SK-N-SH treated with all-trans-retinoic acid at 6 μM for 48 hours (cell line): ENCODE data around the gene ADGRA3.

Experiments used
- ATAC-seq: fragments of 200-7000 bp; cut with Tn5 transposase; 3 replicates; pipeline ENCODE4 v1.9.1; 2020; ENCODE audit warnings: mild to moderate bottlenecking, moderate library complexity
- ARNTL ChIP-seq: fragments of 450-650 bp; formaldehyde crosslinking; IDR thresholded peaks from 2 replicates; pipeline ENCODE4 v1.5.0; 2020; ENCODE audit warnings: low read depth, mild to moderate bottlenecking, moderate library complexity, borderline replicate concordance
- BACH2 ChIP-seq: fragments of 250-450 bp; sonication (Bioruptor Pico); IDR thresholded peaks from 2 replicates; pipeline ENCODE4 v1.9.0; 2021; ENCODE audit warnings: mild to moderate bottlenecking, borderline replicate concordance
- CSDC2 ChIP-seq: fragments of 250-450 bp; sonication (Bioruptor Pico); IDR thresholded peaks from 2 replicates; pipeline ENCODE4 v1.5.0; 2020; ENCODE audit warnings: mild to moderate bottlenecking, moderate library complexity
- ESRRG ChIP-seq: fragments of 250-450 bp; sonication (Bioruptor Pico); IDR thresholded peaks from 2 replicates; pipeline ENCODE4 v1.6.1; 2021; ENCODE audit warnings: mild to moderate bottlenecking
- GLIS3 ChIP-seq: fragments of 250-450 bp; sonication (Bioruptor Pico); IDR thresholded peaks from 2 replicates; pipeline ENCODE4 v1.5.0; 2020; ENCODE audit warnings: mild to moderate bottlenecking, moderate library complexity
- ISL1 ChIP-seq: fragments of 250-450 bp; sonication (Bioruptor Pico); IDR thresholded peaks from 2 replicates; pipeline ENCODE4 v2.1.2; 2022; ENCODE audit warnings: mild to moderate bottlenecking, moderate library complexity
- OSR1 ChIP-seq: fragments of 250-450 bp; sonication (Bioruptor Pico); IDR thresholded peaks from 2 replicates; pipeline ENCODE4 v1.8.0; 2022; ENCODE audit warnings: moderate library complexity, mild to moderate bottlenecking, inconsistent platforms
- PPARA ChIP-seq: fragments of 250-450 bp; sonication (Bioruptor Pico); IDR thresholded peaks from 2 replicates; pipeline ENCODE4 v1.5.0; 2020; ENCODE audit warnings: mild to moderate bottlenecking, borderline replicate concordance
- RARB ChIP-seq: fragments of 250-450 bp; sonication (Bioruptor Pico); IDR thresholded peaks from 2 replicates; pipeline ENCODE4 v1.8.0; 2021; ENCODE audit warnings: mild to moderate bottlenecking, moderate library complexity
- SNAI2 ChIP-seq: fragments of 250-450 bp; sonication (Bioruptor Pico); IDR thresholded peaks from 2 replicates; pipeline ENCODE4 v1.5.0; 2020; ENCODE audit warnings: mild to moderate bottlenecking, moderate library complexity
- TCF4 ChIP-seq: fragments of 250-450 bp; sonication (Bioruptor Pico); IDR thresholded peaks from 2 replicates; pipeline ENCODE4 v1.8.0; 2021; ENCODE audit warnings: mild to moderate bottlenecking, moderate library complexity, borderline replicate concordance
- TOX ChIP-seq: fragments of 250-450 bp; sonication (Bioruptor Pico); IDR thresholded peaks from 2 replicates; pipeline ENCODE4 v1.8.0; 2021; ENCODE audit warnings: mild to moderate bottlenecking, moderate library complexity, borderline replicate concordance
- ZC3H10 ChIP-seq: fragments of 250-450 bp; sonication (Bioruptor Pico); IDR thresholded peaks from 2 replicates; pipeline ENCODE4 v1.5.1; 2021; ENCODE audit warnings: mild to moderate bottlenecking, moderate library complexity
- ZFP3 ChIP-seq: fragments of 250-450 bp; sonication (Bioruptor Pico); IDR thresholded peaks from 2 replicates; pipeline ENCODE4 v1.5.0; 2020; ENCODE audit warnings: mild to moderate bottlenecking, moderate library complexity
- ZFP30 ChIP-seq: fragments of 450-650 bp; formaldehyde crosslinking; IDR thresholded peaks from 2 replicates; pipeline ENCODE4 v1.5.0; 2022; ENCODE audit warnings: mild to moderate bottlenecking, moderate library complexity
- ZNF70 ChIP-seq: fragments of 450-650 bp; formaldehyde crosslinking; IDR thresholded peaks from 2 replicates; pipeline ENCODE4 v1.5.0; 2020; ENCODE audit warnings: mild to moderate bottlenecking, moderate library complexity
- ZNF8 ChIP-seq: fragments of 450-650 bp; formaldehyde crosslinking; IDR thresholded peaks from 2 replicates; pipeline ENCODE4 v1.5.0; 2020; ENCODE audit warnings: mild to moderate bottlenecking, moderate library complexity
- TF ChIP-seq, protein P1 (sequence below): fragments of 250-450 bp; sonication (Bioruptor Pico); IDR thresholded peaks from 2 replicates; pipeline ENCODE4 v1.5.1; 2020; ENCODE audit warnings: low read depth, mild to moderate bottlenecking, moderate library complexity
- TF ChIP-seq, protein P2 (sequence below): fragments of 250-450 bp; sonication (Bioruptor Pico); IDR thresholded peaks from 2 replicates; pipeline ENCODE4 v1.8.0; 2021; ENCODE audit warnings: low read depth, mild to moderate bottlenecking, moderate library complexity, borderline replicate concordance
- TF ChIP-seq, protein P3 (sequence below): fragments of 250-450 bp; sonication (Bioruptor Pico); IDR thresholded peaks from 2 replicates; pipeline ENCODE4 v1.8.0; 2020; ENCODE audit warnings: mild to moderate bottlenecking, moderate library complexity, borderline replicate concordance
- TF ChIP-seq, protein P4 (sequence below): fragments of 250-450 bp; sonication (Bioruptor Pico); IDR thresholded peaks from 2 replicates; pipeline ENCODE4 v1.5.0; 2020; ENCODE audit warnings: mild to moderate bottlenecking, moderate library complexity
- TF ChIP-seq, protein P5 (sequence below): fragments of 250-450 bp; sonication (Bioruptor Pico); IDR thresholded peaks from 2 replicates; pipeline ENCODE4 v1.5.1; 2021; ENCODE audit warnings: mild to moderate bottlenecking, moderate library complexity

The ADGRA3 gene

DNA sequence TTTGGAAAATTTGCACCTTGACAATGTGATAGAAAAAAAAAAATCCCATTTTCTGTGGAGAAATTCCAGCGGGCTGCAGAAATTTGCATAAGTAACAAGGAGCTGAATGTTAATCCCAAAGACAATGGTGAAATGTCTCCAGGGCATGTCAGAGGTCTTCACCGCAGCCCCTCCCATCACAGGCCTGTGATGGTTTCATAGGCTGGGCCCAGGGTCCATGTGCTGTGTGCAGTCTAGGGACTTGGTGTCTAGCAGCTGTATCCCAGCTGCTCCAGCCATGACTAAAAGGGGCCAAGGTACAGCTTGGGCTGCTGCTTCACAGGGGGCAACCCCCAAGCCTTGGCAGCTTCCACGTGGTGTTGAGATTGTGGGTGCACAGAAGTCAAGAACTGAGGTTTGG is 85.2 kb downstream of the ADGRA3 start:
- TF ChIP-seq RARB (CRISPR knock-in tag) (no peak), TCF4 (CRISPR knock-in tag) (no peak), ISL1 (CRISPR knock-in tag) (no peak), ARNTL (CRISPR knock-in tag) (no peak), CSDC2 (CRISPR knock-in tag) (no peak), ZNF8 (CRISPR knock-in tag) (no peak), ZNF70 (CRISPR knock-in tag) (no peak), ESRRG (CRISPR knock-in tag) (no peak), ZFP3 (CRISPR knock-in tag) (no peak), GLIS3 (CRISPR knock-in tag) (no peak), PPARA (no peak), OSR1 (CRISPR knock-in tag) (no peak), ZFP30 (CRISPR knock-in tag) (no peak), TOX (no peak), SNAI2 (CRISPR knock-in tag) (no peak)
- TF ChIP-seq, protein P1, sequence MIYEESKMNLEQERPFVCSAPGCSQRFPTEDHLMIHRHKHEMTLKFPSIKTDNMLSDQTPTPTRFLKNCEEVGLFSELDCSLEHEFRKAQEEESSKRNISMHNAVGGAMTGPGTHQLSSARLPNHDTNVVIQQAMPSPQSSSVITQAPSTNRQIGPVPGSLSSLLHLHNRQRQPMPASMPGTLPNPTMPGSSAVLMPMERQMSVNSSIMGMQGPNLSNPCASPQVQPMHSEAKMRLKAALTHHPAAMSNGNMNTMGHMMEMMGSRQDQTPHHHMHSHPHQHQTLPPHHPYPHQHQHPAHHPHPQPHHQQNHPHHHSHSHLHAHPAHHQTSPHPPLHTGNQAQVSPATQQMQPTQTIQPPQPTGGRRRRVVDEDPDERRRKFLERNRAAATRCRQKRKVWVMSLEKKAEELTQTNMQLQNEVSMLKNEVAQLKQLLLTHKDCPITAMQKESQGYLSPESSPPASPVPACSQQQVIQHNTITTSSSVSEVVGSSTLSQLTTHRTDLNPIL (CRISPR knock-in tag) = no peak
- TF ChIP-seq, protein P2, sequence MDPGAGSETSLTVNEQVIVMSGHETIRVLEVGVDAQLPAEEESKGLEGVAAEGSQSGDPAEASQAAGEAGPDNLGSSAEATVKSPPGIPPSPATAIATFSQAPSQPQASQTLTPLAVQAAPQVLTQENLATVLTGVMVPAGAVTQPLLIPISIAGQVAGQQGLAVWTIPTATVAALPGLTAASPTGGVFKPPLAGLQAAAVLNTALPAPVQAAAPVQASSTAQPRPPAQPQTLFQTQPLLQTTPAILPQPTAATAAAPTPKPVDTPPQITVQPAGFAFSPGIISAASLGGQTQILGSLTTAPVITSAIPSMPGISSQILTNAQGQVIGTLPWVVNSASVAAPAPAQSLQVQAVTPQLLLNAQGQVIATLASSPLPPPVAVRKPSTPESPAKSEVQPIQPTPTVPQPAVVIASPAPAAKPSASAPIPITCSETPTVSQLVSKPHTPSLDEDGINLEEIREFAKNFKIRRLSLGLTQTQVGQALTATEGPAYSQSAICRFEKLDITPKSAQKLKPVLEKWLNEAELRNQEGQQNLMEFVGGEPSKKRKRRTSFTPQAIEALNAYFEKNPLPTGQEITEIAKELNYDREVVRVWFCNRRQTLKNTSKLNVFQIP (CRISPR knock-in tag) = no peak
- TF ChIP-seq, protein P3, sequence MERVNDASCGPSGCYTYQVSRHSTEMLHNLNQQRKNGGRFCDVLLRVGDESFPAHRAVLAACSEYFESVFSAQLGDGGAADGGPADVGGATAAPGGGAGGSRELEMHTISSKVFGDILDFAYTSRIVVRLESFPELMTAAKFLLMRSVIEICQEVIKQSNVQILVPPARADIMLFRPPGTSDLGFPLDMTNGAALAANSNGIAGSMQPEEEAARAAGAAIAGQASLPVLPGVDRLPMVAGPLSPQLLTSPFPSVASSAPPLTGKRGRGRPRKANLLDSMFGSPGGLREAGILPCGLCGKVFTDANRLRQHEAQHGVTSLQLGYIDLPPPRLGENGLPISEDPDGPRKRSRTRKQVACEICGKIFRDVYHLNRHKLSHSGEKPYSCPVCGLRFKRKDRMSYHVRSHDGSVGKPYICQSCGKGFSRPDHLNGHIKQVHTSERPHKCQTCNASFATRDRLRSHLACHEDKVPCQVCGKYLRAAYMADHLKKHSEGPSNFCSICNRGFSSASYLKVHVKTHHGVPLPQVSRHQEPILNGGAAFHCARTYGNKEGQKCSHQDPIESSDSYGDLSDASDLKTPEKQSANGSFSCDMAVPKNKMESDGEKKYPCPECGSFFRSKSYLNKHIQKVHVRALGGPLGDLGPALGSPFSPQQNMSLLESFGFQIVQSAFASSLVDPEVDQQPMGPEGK (CRISPR knock-in tag) = no peak
- TF ChIP-seq, protein P4, sequence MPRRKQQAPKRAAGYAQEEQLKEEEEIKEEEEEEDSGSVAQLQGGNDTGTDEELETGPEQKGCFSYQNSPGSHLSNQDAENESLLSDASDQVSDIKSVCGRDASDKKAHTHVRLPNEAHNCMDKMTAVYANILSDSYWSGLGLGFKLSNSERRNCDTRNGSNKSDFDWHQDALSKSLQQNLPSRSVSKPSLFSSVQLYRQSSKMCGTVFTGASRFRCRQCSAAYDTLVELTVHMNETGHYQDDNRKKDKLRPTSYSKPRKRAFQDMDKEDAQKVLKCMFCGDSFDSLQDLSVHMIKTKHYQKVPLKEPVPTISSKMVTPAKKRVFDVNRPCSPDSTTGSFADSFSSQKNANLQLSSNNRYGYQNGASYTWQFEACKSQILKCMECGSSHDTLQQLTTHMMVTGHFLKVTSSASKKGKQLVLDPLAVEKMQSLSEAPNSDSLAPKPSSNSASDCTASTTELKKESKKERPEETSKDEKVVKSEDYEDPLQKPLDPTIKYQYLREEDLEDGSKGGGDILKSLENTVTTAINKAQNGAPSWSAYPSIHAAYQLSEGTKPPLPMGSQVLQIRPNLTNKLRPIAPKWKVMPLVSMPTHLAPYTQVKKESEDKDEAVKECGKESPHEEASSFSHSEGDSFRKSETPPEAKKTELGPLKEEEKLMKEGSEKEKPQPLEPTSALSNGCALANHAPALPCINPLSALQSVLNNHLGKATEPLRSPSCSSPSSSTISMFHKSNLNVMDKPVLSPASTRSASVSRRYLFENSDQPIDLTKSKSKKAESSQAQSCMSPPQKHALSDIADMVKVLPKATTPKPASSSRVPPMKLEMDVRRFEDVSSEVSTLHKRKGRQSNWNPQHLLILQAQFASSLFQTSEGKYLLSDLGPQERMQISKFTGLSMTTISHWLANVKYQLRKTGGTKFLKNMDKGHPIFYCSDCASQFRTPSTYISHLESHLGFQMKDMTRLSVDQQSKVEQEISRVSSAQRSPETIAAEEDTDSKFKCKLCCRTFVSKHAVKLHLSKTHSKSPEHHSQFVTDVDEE = no peak
- TF ChIP-seq, protein P5, sequence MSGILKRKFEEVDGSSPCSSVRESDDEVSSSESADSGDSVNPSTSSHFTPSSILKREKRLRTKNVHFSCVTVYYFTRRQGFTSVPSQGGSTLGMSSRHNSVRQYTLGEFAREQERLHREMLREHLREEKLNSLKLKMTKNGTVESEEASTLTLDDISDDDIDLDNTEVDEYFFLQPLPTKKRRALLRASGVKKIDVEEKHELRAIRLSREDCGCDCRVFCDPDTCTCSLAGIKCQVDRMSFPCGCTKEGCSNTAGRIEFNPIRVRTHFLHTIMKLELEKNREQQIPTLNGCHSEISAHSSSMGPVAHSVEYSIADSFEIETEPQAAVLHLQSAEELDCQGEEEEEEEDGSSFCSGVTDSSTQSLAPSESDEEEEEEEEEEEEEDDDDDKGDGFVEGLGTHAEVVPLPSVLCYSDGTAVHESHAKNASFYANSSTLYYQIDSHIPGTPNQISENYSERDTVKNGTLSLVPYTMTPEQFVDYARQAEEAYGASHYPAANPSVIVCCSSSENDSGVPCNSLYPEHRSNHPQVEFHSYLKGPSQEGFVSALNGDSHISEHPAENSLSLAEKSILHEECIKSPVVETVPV (CRISPR knock-in tag) = no peak
- ATAC-seq = no peak

DNA sequence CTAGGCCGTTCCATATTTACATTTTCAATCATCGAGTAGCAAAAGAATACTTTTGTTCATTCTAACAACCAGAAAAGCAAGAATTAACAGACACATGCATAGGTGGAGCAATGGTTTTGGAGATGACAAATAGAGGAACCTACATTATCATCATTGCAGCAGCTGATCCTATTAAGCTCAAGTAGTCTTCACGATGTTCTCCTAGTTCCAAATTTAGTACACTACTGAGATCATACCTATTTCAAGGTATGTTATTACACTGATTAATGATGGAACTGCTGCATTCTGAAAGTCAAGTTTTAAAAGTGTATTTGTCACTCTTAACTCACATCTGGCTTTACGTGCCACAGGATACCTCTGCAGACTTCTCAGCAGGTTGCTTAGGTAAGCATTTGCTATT is 87.4 kb downstream of the ADGRA3 start:
- no peak for ATAC-seq

More for the DNA sequence above, 87.4 kb downstream of the ADGRA3 start:
- no peak for TF ChIP-seq ZC3H10 (CRISPR knock-in tag)
- no peak for TF ChIP-seq ARNTL (CRISPR knock-in tag)
- TF ChIP-seq, protein P3 (CRISPR knock-in tag) = no peak
- no peak for TF ChIP-seq GLIS3 (CRISPR knock-in tag)
- TF ChIP-seq ZFP3 (CRISPR knock-in tag) = no peak
- TF ChIP-seq, protein P4 = no peak
- TF ChIP-seq ISL1 (CRISPR knock-in tag) = no peak
- no peak for TF ChIP-seq TCF4 (CRISPR knock-in tag)
- no peak for TF ChIP-seq BACH2 (CRISPR knock-in tag)
- TF ChIP-seq ZFP30 (CRISPR knock-in tag) = no peak
- TF ChIP-seq, all 23 proteins: peak for 0
